GM18861 (cell line): ENCODE results near the gene GABRR2.
"Not testable (repeated sequence)": the region's sequence is repeated elsewhere in the genome, so short reads cannot be mapped to it uniquely, and the experiment has no call there.

ENCODE experiments used
- ATAC-seq: cut with Tn5 transposase; IDR thresholded peaks from one replicate; pipeline ENCODE4 v1.9.1; 2021; ENCODE audit not compliant: unreplicated experiment

The GABRR2 gene

GRCh38 chr6:89260832-89261231, 54.3 kb downstream of the GABRR2 start:
- ATAC-seq, result no peak

- ATAC-seq, result no peak
These were observed 54.8 kb downstream of the GABRR2 start for GRCh38 chr6:89260310-89260709.

GRCh38 chr6:89258912-89259311, 56.2 kb downstream of the GABRR2 start:
- no peak for ATAC-seq

DNA sequence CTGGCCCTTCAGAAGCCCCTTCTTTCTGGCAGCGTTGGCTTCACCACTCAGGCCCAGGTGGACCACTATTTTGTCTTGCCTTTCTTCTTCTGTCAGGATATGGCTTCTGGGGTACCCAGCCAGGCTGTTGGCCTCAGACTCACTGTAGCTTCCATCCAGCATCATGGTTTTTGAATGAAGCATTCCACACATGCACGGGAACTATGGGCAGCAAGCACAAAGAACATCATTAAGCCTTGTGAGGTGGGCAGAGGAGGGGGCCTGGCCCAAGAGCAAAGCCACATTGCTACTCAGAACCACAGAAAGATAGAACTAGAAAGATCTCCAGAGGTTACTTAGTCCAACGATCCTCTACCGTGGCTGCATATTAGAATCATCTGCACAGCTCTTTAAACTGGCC, 57.3 kb downstream of the GABRR2 start:
- ATAC-seq, result no peak

DNA sequence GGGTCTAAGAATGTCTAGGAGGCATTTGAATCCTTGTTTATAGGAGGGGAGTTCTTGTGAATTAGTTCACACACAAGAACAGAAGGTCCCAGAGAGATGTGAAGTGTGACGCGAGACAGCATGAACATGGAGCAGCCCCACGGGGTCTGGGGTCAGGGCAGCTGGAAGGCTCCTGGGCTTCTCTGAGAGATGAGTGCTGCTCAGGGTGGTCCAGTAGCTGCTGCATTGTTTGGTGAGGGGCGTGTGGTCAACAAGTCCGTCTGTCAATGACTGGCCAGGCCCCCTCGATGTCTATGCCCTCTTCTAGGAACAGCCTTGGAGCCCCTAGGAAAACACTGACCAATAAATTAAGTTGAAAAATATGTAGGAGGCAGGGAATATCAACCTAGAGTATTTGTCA, 57.8 kb downstream of the GABRR2 start:
- no peak for ATAC-seq

- ATAC-seq, result no peak
These were observed 59.7 kb downstream of the GABRR2 start for GRCh38 chr6:89255417-89255816.

DNA sequence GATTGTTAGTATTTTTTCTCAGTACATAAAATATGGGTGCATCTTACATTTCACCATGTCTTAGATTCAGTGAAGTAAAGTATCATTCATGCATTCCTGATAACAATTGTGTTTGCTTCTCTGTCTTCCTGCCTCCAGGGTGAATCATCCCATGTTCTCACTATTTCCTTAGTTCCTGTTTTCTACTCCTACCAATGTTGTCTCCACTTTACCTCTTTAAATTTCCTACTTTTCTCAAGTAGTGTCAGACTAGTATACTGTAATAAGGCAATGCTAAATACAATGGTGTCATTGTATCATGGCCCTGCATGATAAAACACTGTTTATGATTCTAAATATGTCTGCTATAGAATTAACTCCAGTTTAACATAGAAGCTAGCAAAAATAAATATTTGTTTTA, 60.5 kb downstream of the GABRR2 start:
- ATAC-seq, result no peak

DNA sequence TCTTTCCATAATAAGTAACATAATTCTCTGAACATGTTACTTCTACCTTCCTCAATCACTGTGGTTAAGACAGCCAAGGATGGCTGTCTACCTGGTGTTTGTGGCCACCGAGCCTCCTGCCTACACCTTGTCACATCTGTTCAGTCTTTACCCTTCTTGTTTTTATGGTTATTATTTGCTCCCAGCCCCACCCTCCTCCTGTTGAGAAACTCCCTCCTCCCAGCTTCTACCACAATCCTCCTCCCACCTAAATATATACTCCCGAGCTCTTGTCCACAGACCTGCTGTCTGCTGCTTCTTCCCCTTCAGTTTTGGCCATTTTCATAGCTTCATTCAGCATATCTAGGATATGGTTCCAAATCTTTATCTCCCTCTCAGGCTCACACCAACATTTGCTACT, 62.2 kb downstream of the GABRR2 start:
- ATAC-seq, result no peak

DNA sequence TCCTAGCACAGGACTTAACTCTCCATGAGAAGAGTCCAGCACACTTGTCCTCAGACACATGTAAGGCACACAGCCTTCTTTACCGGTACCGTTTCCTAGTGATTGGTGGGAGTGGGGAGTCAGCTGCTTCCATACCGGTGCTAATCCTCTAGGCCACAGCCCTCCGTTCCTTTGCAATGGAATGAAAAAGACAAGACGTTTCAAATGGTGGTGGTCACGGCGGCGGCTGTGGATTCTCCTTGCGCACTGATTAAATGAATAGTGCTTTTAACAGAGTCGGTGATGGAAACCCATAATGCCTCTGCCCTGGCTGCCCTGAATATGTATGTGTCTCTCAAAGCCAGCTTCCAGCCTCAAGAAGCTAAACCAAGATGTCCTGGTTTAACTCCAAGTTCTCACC, 63.1 kb downstream of the GABRR2 start:
- no peak for ATAC-seq

GRCh38 chr6:89251170-89251569, 63.9 kb downstream of the GABRR2 start:
- no peak for ATAC-seq

DNA sequence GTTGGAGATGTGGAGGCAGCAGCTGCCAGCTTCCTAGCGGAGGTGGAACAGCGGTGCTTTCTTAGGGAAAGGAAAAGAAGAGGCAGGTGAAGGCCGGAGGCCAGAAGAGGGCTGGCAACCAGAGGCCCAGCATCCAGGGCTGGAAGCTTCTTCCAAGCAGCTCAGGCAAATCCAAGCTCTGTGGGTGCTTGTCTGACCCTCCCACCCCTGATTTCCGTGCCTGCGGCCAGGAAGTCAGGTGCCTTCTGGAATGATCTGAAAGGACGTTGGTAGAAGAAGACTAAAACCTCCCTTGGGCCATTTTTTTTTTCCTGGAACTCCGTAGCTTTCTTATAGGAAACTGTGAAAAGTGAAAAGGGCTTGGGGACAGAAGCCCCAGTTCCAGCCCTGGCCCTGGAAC, 64.9 kb downstream of the GABRR2 start:
- no peak for ATAC-seq

DNA sequence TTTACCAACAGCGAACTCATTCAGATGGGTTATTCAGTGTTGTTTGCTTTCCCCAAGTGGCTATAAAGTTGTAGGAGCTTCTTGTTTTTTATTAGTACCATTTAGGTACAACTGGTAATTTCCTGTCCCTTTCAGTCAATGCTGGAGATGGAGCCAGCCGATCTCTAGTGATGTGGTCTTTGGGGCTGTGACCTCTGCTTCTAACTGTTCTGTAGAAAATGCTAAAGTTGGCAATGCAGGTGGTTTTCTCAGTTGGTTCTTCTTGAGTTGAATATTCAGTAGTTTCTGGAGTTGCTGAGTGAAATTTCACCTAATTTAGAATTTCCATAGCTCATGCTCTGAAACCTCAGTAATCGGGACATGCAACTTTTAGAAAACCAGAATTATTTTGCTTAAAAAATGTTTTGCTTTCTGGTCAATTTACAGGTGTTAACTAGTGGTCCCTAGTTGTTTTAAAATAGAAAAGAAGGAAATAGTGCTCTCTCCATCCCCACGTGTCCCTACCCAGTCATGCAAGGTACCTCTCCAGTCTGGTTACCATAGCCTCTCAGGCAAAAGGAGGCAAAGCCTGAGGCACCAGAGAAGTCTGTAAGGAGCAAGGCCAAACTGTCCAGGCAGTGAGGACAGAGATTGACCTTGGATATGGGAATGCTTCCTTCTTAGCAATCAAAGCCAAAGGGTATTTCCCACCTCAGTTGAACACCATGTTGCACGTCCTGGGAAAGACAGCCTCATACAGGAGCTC, 70.7 kb downstream of the GABRR2 start:
- ATAC-seq, result no peak

DNA sequence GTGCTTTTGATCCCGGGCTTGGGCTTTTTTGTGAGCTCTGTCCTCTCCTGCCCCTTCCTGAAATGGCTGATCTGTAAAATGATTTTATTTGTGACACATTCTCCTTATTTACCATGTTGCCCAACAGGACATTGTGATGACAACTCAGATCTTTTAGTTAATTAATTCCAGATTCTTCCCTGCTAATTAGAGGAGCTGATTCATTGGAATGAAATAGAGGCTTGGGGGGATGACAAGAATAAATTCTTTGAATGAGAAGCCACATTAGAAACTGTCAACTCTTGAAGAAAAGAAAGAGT, 71.8 kb downstream of the GABRR2 start:
- ATAC-seq, result no peak

GRCh38 chr6:89242574-89243330, 72.3 kb downstream of the GABRR2 start:
- no peak for ATAC-seq

DNA sequence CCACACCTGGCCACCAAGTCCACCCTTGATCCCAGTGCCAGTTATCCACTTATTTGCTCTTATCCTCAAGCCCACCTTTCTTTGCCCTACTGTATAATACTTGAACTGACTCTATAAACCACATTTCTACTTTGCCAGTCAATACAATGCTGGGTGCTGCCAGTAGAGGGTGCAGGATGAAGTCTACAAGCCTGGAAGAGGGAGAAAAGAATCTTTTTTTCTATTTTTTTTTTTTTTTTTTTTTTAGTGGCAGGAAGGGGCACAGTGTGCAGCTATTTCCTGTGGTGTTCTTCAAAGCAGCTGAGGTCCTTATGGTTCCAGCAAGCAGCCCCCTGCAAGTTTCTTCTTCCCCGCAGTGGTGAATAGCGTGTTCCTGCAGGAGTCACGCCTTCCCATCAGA, 75.8 kb downstream of the GABRR2 start:
- ATAC-seq, result no peak

DNA sequence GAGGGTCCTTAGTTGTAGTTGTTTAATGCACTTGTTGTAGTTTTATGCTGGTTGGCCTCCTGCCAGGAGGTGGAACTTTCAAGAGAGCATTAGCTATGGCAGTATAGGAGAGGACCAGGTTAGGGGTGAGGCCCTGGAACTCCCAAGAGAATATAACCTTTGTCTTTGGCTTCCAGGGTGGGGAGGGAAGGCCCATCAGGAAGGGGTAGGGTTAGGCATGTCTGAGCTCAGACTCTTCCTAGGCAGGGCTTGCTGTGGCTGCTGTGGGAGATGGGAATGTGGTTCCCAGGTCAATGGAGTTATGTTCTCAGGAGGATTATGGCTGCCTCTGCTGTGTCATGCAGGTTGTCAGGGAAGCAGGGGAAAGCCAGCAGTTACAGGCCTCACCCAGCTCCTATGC, 77.9 kb downstream of the GABRR2 start:
- no peak for ATAC-seq

DNA sequence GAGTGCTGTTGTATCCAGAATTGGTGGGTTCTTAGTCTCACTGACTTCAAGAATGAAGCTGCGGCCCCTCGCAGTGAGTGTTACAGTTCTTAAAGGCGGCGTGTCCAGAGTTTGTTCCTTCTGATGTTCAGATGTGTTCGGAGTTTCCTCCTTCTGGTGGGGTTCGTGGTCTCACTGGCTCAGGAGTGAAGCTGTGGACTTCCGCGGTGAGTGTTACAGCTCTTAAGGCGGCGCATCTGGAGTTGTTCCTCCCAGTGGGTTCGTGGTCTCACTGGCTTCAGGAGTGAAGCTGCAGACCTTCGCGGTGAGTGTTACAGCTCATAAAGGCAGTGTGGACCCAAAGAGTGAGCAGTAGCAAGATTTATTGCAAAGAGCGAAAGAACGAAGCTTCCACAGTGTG, 81.5 kb downstream of the GABRR2 start:
- not testable (repeated sequence) for ATAC-seq

GRCh38 chr6:89222712-89223039, 92.4 kb downstream of the GABRR2 start:
- ATAC-seq, result no peak

- no peak for ATAC-seq
These were observed 93.0 kb downstream of the GABRR2 start for GRCh38 chr6:89221971-89222711.

DNA sequence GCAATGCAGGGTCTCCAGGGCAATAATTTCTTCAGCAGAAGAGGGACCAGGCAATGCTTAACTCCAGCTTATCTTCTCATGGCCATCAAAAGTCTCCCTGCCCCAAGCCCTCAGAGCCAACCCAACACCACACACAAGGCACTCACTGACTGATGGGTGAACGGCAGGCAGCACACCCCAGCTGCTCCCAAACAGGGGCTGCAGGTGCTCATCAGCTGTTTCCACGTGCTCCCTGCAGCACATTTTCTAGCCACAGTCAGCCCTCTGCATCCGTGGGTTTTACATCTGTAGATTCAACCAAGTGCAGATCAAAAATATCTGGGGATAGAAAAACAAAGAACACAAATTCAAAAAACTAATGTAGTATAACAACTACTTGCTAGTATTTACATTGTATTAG, 94.0 kb downstream of the GABRR2 start:
- no peak for ATAC-seq

DNA sequence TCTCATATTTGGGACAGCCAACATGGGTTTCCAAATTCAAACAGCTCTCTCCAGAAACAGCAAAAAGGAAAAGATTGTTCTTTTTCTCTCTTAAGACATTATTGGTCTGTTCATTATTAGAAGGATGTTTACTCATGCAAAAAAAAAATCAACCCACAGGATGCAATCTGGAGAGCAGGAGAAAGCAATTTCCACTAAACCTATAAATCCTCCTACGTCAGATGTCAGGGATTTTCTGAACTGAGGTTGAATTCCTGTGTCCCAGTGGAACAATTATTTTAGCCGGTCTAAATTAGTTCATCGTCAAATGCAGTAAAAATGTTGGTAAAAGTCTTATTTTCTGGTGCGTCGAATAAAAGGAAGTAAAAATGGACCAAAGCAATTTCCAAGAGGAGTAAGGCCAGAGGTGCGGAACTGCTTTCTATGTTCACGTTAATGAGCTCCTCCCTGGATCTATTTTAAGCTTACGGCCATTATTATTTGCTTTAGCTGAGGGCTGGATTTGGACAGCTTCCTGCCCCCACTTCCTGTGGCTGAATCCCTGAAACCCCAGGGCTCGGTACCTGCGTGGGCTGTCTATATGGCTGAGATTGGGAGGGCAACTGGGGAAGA, 97.7 kb downstream of the GABRR2 start, which contains the start of gene GABRR1:
Gene GABRR1, minus strand, starts transcription at position 60 of the 612 bp plus-strand sequence. Its CDS starts 36 bp downstream, at position 24.
- ATAC-seq, result no peak

DNA sequence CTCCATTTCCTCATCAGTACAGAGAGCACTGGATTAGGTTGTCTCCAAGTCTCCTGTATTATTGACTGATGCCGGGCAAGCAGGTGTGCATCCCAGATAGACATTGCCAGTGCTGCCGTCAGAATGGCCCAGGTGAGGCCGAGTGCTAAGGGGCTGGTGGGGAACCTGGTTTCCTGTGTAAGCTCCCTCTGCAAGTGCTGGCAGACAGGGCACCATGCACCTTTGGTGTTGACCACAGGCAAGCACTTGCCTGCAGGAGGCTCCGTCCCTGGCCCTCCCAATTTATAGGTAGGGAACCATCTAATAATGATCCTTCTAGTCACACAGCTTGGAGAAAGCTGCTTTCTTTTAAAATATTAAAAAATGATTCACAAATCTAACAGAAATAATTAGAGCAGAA, 98.7 kb downstream of the GABRR2 start:
- no peak for ATAC-seq
